ENCODE results near the gene ABHD6. TPM values are rescaled to one million over a fixed set of nuclear protein-coding genes. Genes with fewer than 3 reads are reported as not detected.
"Not testable (repeated sequence)": the region's sequence is repeated elsewhere in the genome, so short reads cannot be mapped to it uniquely, and the experiment has no call there.

Gene ABHD6
- total RNA-seq, 1 donor from 2014 or later = 6.9 TPM

DNA sequence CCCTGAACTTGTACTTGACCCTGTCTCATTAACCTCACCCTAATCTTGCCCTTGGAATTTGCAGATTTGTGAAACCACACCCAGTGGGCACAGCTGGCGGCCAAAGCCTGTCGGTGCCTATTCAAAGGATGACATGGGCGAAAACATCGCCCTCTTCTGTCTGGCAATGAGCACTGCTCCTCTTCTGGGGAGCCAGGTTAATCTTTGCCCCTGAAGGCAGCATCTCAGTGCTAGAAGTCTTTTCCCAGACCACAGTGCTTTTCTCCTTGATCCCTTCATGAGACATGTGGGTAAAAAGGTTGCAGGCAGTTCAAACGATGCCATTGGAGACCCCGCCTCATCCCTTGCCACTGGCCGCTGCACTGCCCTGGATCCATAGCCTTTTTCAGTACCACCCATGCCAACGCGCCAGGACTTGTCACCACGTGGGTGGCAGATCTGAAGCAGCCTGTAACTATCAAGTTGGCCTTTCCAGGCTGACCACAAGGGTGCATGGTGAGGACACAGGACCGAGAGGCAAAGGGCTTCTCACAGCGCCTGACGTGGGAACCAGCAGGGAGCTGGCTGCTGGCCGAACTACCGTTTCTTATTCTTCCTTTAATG is 20.3 kb upstream of the ABHD6 start:
- H3K36me3 ChIP-seq = no peaks in the 10 kb centered on the region
- no peak overlapping the region for H3K4me3 ChIP-seq
- H3K27ac ChIP-seq = no peak overlapping the region
- H3K4me1 ChIP-seq = no peaks in the 10 kb centered on the region
- H3K9me3 ChIP-seq = no peaks in the 10 kb centered on the region
- peak; percentile 58 to 86 for DNase-seq (ENCODE audit: low spot score in 2 of 2)
- TF ChIP-seq, protein P1, sequence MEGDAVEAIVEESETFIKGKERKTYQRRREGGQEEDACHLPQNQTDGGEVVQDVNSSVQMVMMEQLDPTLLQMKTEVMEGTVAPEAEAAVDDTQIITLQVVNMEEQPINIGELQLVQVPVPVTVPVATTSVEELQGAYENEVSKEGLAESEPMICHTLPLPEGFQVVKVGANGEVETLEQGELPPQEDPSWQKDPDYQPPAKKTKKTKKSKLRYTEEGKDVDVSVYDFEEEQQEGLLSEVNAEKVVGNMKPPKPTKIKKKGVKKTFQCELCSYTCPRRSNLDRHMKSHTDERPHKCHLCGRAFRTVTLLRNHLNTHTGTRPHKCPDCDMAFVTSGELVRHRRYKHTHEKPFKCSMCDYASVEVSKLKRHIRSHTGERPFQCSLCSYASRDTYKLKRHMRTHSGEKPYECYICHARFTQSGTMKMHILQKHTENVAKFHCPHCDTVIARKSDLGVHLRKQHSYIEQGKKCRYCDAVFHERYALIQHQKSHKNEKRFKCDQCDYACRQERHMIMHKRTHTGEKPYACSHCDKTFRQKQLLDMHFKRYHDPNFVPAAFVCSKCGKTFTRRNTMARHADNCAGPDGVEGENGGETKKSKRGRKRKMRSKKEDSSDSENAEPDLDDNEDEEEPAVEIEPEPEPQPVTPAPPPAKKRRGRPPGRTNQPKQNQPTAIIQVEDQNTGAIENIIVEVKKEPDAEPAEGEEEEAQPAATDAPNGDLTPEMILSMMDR (IDR thresholded peaks at IDR 0.05) = peak; percentile 49 to 78 (median 62)
- no peaks in the 10 kb centered on the region for H3K27me3 ChIP-seq
- intact Hi-C loops (cut with DNase I) = loop anchor here (1.0 to 2.0 kb wide), 4 partner anchors 20 to 209 kb away; partner anchors contain the start of genes ABHD6 and FLNB

DNA sequence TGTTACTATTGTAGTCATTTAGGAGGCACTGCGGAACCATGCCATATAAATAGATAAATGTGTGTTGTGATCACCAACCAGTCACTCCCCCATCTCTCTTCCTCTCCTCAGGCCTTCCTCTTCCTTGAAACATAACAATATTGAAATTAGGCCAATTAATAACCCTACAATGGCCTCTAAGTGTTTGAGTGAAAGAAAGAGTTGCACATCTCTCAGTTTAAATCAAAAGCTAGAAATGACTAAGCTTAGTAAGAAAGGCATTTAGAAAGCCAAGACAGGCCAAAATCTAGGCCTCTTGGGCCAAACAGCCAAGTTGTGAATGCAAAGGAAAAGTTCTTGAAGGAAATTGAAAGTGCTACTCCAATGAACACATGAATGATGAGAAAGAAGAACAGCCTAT is 18.7 kb upstream of the ABHD6 start:
- intact Hi-C loops (cut with DNase I) = no loop called here
- TF ChIP-seq, protein P1 (IDR thresholded peaks at IDR 0.05) = no peak

DNA sequence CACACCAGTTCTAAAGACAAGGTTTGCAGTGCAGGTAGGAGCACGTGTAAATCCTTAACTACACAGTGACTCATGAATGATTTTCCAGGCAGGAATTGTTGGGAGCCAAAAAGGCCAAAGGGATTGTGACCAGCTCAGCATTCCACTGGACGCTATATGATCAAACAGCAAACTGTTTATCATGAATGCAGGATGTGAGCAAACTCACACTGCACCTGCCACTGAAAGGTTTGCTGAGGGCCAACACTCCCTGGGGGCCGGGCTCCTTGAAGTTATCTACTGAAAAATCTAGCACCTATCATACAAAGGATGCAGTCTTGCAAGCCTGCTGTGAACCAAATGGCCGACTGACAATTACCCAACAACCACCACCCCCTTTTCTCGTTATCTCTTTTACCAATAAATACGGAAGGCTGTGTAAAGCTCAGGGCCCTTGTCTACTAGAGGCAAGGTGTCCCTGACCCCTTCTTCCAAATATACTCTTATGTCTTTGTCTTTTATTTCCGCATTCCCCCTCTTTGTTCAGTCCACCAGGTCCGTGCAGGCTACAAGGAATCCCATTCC is 15.3 kb upstream of the ABHD6 start:
- no peaks in the 10 kb centered on the region for H3K4me1 ChIP-seq
- DNase-seq (ENCODE audit: low spot score in 2 of 2) = no peak
- H3K27ac ChIP-seq = no peak overlapping the region
- intact Hi-C loops (cut with DNase I) = no loop called here
- H3K36me3 ChIP-seq = no peaks in the 10 kb centered on the region
- TF ChIP-seq, protein P1 (IDR thresholded peaks at IDR 0.05) = no peak
- H3K27me3 ChIP-seq = no peaks in the 10 kb centered on the region
- no peaks in the 10 kb centered on the region for H3K9me3 ChIP-seq
- no peak overlapping the region for H3K4me3 ChIP-seq

More for the DNA sequence above, 18.7 kb upstream of the ABHD6 start:
- no peak for DNase-seq (ENCODE audit: low spot score in 2 of 2)
- H3K9me3 ChIP-seq = no peaks in the 10 kb centered on the region
- H3K4me1 ChIP-seq = no peaks in the 10 kb centered on the region
- no peak overlapping the region for H3K27ac ChIP-seq
- H3K36me3 ChIP-seq = no peaks in the 10 kb centered on the region
- no peaks in the 10 kb centered on the region for H3K27me3 ChIP-seq
- no peak overlapping the region for H3K4me3 ChIP-seq

DNA sequence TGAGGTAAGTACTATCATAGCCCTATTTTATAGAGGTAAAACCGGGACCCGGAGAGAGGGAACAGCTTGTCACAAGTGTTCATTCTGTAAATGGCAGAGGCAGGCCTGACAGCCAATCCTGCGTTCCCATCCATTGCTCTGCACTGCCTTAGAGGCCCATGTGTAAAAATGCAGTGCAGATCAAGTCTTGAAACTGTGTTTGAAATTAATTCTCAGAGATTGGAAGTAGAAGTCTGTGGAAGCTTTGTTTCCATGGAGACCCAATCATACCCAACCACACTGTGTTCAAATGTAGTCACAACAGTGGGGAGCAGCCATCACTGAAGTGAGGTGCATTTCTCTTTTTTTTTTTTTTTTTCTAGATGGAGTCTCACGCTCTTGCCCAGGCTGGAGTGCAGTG is 13.7 kb upstream of the ABHD6 start:
- TF ChIP-seq, protein P1 (IDR thresholded peaks at IDR 0.05) = no peak
- Histone ChIP-seq H3K27ac (no peak overlapping the region), H3K27me3 (no peaks in the 10 kb centered on the region), H3K4me1 (no peaks in the 10 kb centered on the region), H3K4me3 (no peak overlapping the region), H3K9me3 (no peaks in the 10 kb centered on the region), H3K36me3 (no peaks in the 10 kb centered on the region)
- intact Hi-C loops (cut with DNase I) = no loop called here
- DNase-seq (ENCODE audit: low spot score in 2 of 2) = no peak

DNA sequence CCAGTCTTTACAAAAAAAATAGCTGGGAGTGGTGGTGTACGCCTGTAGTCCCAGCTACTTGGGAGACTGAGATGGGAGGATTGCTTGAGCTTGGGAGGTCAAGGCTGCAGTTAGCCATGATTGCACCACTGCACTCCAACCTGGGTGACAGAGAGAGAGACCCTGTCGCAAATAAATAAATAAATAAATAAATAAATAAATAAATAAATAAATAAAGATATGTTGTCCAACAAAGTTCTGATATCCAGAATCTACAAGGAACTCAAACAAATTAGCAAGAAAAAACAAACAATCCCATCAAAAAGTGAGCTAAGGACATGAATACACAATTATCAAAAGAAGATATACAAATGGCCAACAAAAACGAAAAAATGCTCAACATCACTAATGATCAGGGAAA is 9.7 kb upstream of the ABHD6 start:
- H3K9me3 ChIP-seq; intact Hi-C loops (cut with DNase I); H3K4me3 ChIP-seq: not testable (repeated sequence)

DNA sequence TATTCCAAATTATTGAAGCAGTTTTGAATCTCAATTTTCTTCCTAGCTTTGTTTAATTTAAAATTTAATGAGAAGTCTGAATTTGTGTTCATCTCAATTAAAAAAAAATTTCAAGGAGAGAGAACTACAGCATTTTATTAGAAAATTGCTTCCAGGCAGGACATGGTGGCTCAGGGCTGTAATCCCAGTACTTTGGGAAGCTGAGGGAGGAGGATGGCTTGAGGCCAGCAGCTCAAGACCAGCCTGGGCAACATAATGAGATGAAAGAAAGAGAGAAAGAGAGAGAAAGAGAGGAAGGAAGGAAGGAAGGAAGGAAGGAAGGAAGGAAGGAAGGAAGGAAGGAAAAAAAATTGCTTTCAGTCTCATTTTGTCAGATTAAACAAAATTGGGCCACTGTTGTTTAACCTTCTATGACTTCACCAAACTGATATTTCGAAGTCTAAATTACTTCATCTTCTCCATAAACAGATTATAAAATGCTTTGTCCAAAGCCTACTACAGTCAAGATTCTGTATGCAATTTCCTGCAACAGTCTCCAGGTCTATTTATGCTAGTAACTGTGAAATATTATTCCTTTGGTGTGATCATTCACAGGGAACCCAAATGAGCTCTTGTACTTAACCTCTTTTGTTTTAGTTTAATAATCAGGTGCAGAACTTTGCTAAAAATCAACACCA is 6.6 kb upstream of the ABHD6 start:
- no peak overlapping the region for H3K27ac ChIP-seq
- no peak for DNase-seq (ENCODE audit: low spot score in 2 of 2)
- intact Hi-C loops (cut with DNase I) = no loop called here

More for the DNA sequence above, 9.7 kb upstream of the ABHD6 start:
- H3K27me3 ChIP-seq; H3K4me1 ChIP-seq; H3K27ac ChIP-seq; H3K36me3 ChIP-seq; DNase-seq (ENCODE audit: low spot score in 2 of 2): not testable (repeated sequence)

More for the DNA sequence above, 6.6 kb upstream of the ABHD6 start:
- no peaks in the 10 kb centered on the region for H3K4me1 ChIP-seq
- H3K9me3 ChIP-seq = no peaks in the 10 kb centered on the region
- H3K36me3 ChIP-seq = no peaks in the 10 kb centered on the region
- no peaks in the 10 kb centered on the region for H3K27me3 ChIP-seq
- TF ChIP-seq, protein P1 (IDR thresholded peaks at IDR 0.05) = no peak
- no peak overlapping the region for H3K4me3 ChIP-seq

Measured in ascending aorta (tissue), 2 donors.